Choroid plexus epithelial cell (primary cell): Measurements from ENCODE around the gene PLPPR3.

ENCODE experiments used
- DNase-seq: peaks from one replicate; pipeline ENCODE4 v3.0.0-alpha.2; 2010; ENCODE audit warnings: low read depth
- H3K4me3 ChIP-seq: 2 replicates; pipeline ENCODE4 v1.5.1; 2011; ENCODE audit warnings: low read depth, mild to moderate bottlenecking, control low read depth, low read length, moderate library complexity
- CTCF ChIP-seq: conservative IDR thresholded peaks from 2 replicates; pipeline ENCODE4 v1.5.1; 2011; ENCODE audit warnings: low read depth, mild to moderate bottlenecking, control low read depth, inconsistent platforms, low read length, moderate library complexity

PLPPR3 gene

GRCh38 chr19:763869-764268, 57.9 kb downstream of the PLPPR3 start:
- no peak for TF ChIP-seq CTCF
- DNase-seq, result no peak
- no peak overlapping the region for H3K4me3 ChIP-seq

- no peak for DNase-seq
- no peak overlapping the region for H3K4me3 ChIP-seq
- TF ChIP-seq CTCF, result no peak
These were observed 58.6 kb downstream of the PLPPR3 start for GRCh38 chr19:763181-763580.
